HEK293 (cell line): ENCODE results near the gene B3GAT1.

Source experiments
- CTCF ChIA-PET: fragments of 350-600 bp; formaldehyde crosslinking; extraction: SDS; loops from one replicate; lab custom pipeline; 2021; ENCODE audit warnings: antibody characterized with exemption; lab: Yijun Ruan, JAX
- POLR2A ChIA-PET: fragments of 300-600 bp; formaldehyde crosslinking; extraction: SDS; loops from one replicate; lab custom pipeline; 2020; ENCODE audit warnings: antibody characterized with exemption, inconsistent platforms; lab: Yijun Ruan, JAX
- H3K27ac ChIP-seq: fragments of 200-500 bp; sonication (Bioruptor generic); 2 replicates; pipeline ENCODE4 v1.5.1; 2014; ENCODE audit warnings: low read depth, low read length, control low read depth, inconsistent platforms; ENCODE audit errors: extremely low read depth
- H3K36me3 ChIP-seq, 2 experiments: fragments of 200-500 bp in 1 of 2; sonication (Bioruptor generic) in 1 of 2; 1 replicate in 1 of 2; 2 replicates in 1 of 2; pipeline ENCODE4 v1.5.1; 2014 to 2017; ENCODE audit warnings: inconsistent platforms in 2 of 2, low read length in 2 of 2; ENCODE audit not compliant: control insufficient read depth in 2 of 2, insufficient read depth in 1 of 2
- H3K4me1 ChIP-seq: fragments of 200-500 bp; sonication (Bioruptor generic); 2 replicates; pipeline ENCODE4 v1.5.1; 2014; ENCODE audit warnings: mild to moderate bottlenecking, low read length, inconsistent platforms; ENCODE audit not compliant: control insufficient read depth, insufficient read depth
- H3K4me3 ChIP-seq: 2 replicates; pipeline ENCODE4 v1.5.1; 2011; ENCODE audit warnings: low read depth, mild to moderate bottlenecking, control low read depth, low read length, moderate library complexity
- H3K9me3 ChIP-seq: fragments of 200-500 bp; sonication (Bioruptor generic); 2 replicates; pipeline ENCODE4 v1.5.1; 2014; ENCODE audit warnings: low read depth, low read length, inconsistent platforms; ENCODE audit not compliant: control insufficient read depth, insufficient read depth
- GLIS1 ChIP-seq: fragments of 450-650 bp; formaldehyde crosslinking; IDR thresholded peaks from 2 replicates; pipeline ENCODE4 v1.5.1; 2016; ENCODE audit warnings: missing biosample characterization, missing genetic modification characterization
- HOXD13 ChIP-seq: sonication (generic); formaldehyde crosslinking; IDR thresholded peaks from 2 replicates; pipeline ENCODE4 v1.8.0; 2022; ENCODE audit warnings: missing genetic modification reagents, borderline replicate concordance
- SCRT2 ChIP-seq: fragments of 450-650 bp; formaldehyde crosslinking; IDR thresholded peaks from 2 replicates; pipeline ENCODE4 v1.5.1; 2016; ENCODE audit warnings: missing biosample characterization, missing genetic modification characterization
- ZBTB20 ChIP-seq: fragments of 450-650 bp; formaldehyde crosslinking; IDR thresholded peaks from 2 replicates; pipeline ENCODE4 v1.5.1; 2016; ENCODE audit warnings: missing biosample characterization, missing genetic modification characterization
- ZIC2 ChIP-seq: fragments of 450-650 bp; formaldehyde crosslinking; IDR thresholded peaks from 2 replicates; pipeline ENCODE4 v1.5.1; 2016; ENCODE audit warnings: missing biosample characterization, missing genetic modification characterization
- ZNF140 ChIP-seq: fragments of 450-650 bp; formaldehyde crosslinking; IDR thresholded peaks from 2 replicates; pipeline ENCODE4 v1.5.1; 2016; ENCODE audit warnings: missing biosample characterization, missing genetic modification characterization
- ZNF19 ChIP-seq: fragments of 450-650 bp; formaldehyde crosslinking; IDR thresholded peaks from 2 replicates; pipeline ENCODE4; 2016; ENCODE audit warnings: missing biosample characterization, missing genetic modification characterization, low read depth
- ZNF202 ChIP-seq: fragments of 450-650 bp; formaldehyde crosslinking; IDR thresholded peaks from 2 replicates; pipeline ENCODE4 v1.5.1; 2016; ENCODE audit warnings: missing biosample characterization, missing genetic modification characterization, borderline replicate concordance
- ZNF23 ChIP-seq: fragments of 450-650 bp; formaldehyde crosslinking; IDR thresholded peaks from 2 replicates; pipeline ENCODE4 v1.5.1; 2016; ENCODE audit warnings: missing biosample characterization, missing genetic modification characterization, borderline replicate concordance
- ZNF239 ChIP-seq: fragments of 450-650 bp; formaldehyde crosslinking; IDR thresholded peaks from 2 replicates; pipeline ENCODE4 v1.5.1; 2016; ENCODE audit warnings: missing biosample characterization, missing genetic modification characterization
- ZNF266 ChIP-seq: fragments of 450-650 bp; formaldehyde crosslinking; IDR thresholded peaks from 2 replicates; pipeline ENCODE4 v1.5.1; 2016; ENCODE audit warnings: missing biosample characterization, missing genetic modification characterization, low read depth
- ZNF274 ChIP-seq, 2 experiments: fragments of 200-500 bp in 1 of 2; fragments of 450-650 bp in 1 of 2; sonication (Bioruptor generic) in 1 of 2; formaldehyde crosslinking in 1 of 2; IDR thresholded peaks; 2 replicates each; pipeline versions ENCODE4 v1.5.1 to v1.6.1; 2014 to 2016; ENCODE audit warnings: borderline replicate concordance in 1 of 2, inconsistent platforms in 1 of 2, low read length in 1 of 2, missing biosample characterization in 1 of 2, missing genetic modification characterization in 1 of 2
- ZNF302 ChIP-seq: fragments of 450-650 bp; formaldehyde crosslinking; IDR thresholded peaks from 2 replicates; pipeline ENCODE4 v1.5.1; 2016; ENCODE audit warnings: missing biosample characterization, missing genetic modification characterization, low read depth
- ZNF449 ChIP-seq: fragments of 450-650 bp; formaldehyde crosslinking; IDR thresholded peaks from 2 replicates; pipeline ENCODE4 v1.5.1; 2017; ENCODE audit warnings: missing biosample characterization, mild to moderate bottlenecking, missing genetic modification characterization, moderate library complexity
- ZNF473 ChIP-seq: fragments of 450-650 bp; formaldehyde crosslinking; IDR thresholded peaks from 2 replicates; pipeline ENCODE4 v1.5.1; 2017; ENCODE audit warnings: missing biosample characterization, missing genetic modification characterization
- ZNF501 ChIP-seq: fragments of 450-650 bp; formaldehyde crosslinking; IDR thresholded peaks from 2 replicates; pipeline ENCODE4 v1.5.1; 2016; ENCODE audit warnings: missing biosample characterization, missing genetic modification characterization
- ZNF544 ChIP-seq: fragments of 450-650 bp; formaldehyde crosslinking; IDR thresholded peaks from 2 replicates; pipeline ENCODE4 v1.5.0; 2017; ENCODE audit warnings: missing biosample characterization, missing genetic modification characterization
- ZNF585B ChIP-seq: fragments of 450-650 bp; formaldehyde crosslinking; IDR thresholded peaks from 2 replicates; pipeline ENCODE4 v1.5.1; 2016; ENCODE audit warnings: missing biosample characterization, missing genetic modification characterization
- ZNF596 ChIP-seq: fragments of 450-650 bp; IDR thresholded peaks from 2 replicates; pipeline ENCODE4 v1.5.0; 2018; ENCODE audit warnings: missing biosample characterization, mild to moderate bottlenecking, missing genetic modification characterization, moderate library complexity
- ZNF626 ChIP-seq: fragments of 450-650 bp; sonication (Bioruptor Pico); formaldehyde crosslinking; IDR thresholded peaks from 2 replicates; pipeline ENCODE4 v1.5.1; 2018; ENCODE audit warnings: missing biosample characterization, missing genetic modification characterization, inconsistent platforms
- ZNF692 ChIP-seq: fragments of 450-650 bp; formaldehyde crosslinking; IDR thresholded peaks from 2 replicates; pipeline ENCODE4 v1.5.1; 2016; ENCODE audit warnings: missing biosample characterization, missing genetic modification characterization
- ZNF791 ChIP-seq: fragments of 450-650 bp; formaldehyde crosslinking; IDR thresholded peaks from 2 replicates; pipeline ENCODE4 v1.5.1; 2016; ENCODE audit warnings: missing biosample characterization, missing genetic modification characterization
- TF ChIP-seq, protein P1 (sequence below): fragments of 450-650 bp; formaldehyde crosslinking; IDR thresholded peaks from 2 replicates; pipeline ENCODE4 v1.5.1; 2016; ENCODE audit warnings: missing biosample characterization, missing genetic modification characterization

B3GAT1 gene

DNA sequence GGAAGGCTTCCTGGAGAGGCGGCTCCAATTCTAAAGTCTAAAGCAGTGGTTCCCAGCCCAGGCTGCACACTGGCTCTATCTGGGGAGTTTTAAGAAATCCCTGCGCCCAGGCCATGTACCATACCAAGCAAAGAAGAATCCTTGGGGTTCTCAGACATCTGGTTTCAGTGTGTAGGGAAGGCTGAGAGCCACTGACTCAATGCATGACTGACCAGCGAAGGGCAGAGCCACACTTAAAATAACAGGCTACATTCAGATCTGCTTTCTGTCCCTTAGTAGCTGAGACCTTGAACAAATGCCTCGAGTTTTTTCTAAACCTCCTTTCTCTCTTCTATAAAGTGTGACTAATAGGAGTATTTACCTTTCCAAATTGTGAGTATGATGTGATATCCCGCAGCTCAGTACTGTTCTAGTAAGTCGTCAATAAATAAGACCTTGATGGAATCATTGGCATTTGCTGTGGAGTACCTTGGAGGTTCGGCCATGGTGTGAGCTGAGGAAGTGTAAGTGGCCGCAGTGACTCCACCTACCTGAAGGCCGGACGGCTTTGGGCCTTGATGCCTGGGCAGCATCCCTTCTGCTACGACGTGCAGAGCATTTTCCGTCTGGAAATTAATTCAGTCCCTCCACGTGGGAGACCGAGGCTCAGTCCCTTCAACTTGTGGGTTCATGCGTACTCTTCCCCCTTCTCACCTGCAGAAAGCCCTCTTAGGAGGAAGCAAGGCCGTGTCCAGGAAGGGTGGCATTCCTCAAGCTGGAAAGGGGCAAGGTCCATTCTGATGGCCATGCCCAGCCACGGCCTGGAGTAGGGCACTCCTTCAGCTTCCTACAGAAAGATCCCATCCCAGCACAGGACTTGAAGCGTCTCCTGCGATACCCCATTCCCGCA, 55.1 kb downstream of the B3GAT1 start (continued):
- no peak for TF ChIP-seq ZNF501 (tag by site-specific recombination)
- no peak for TF ChIP-seq ZNF302 (tag by site-specific recombination)
- TF ChIP-seq ZNF596 (tag by site-specific recombination), result no peak
- TF ChIP-seq, protein P1, sequence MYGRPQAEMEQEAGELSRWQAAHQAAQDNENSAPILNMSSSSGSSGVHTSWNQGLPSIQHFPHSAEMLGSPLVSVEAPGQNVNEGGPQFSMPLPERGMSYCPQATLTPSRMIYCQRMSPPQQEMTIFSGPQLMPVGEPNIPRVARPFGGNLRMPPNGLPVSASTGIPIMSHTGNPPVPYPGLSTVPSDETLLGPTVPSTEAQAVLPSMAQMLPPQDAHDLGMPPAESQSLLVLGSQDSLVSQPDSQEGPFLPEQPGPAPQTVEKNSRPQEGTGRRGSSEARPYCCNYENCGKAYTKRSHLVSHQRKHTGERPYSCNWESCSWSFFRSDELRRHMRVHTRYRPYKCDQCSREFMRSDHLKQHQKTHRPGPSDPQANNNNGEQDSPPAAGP (tag by site-specific recombination), result no peak
- no peak for TF ChIP-seq ZIC2 (tag by site-specific recombination)
- TF ChIP-seq ZNF626 (tag by site-specific recombination), result no peak
- no peak for TF ChIP-seq ZNF473 (tag by site-specific recombination)
- TF ChIP-seq ZNF544, result no peak
- no peak for TF ChIP-seq ZNF791 (tag by site-specific recombination)

GRCh38 chr11:134355656-134356055, 56.4 kb downstream of the B3GAT1 start:
- Histone ChIP-seq H3K9me3 (no peaks in the 10 kb centered on the region), H3K27ac (no peak overlapping the region), H3K36me3 (peaks cover 0 to 14% of the 10 kb centered on the region in 2 experiments; a peak in 2 of 3 replicates), H3K4me1 (no peaks in the 10 kb centered on the region), H3K4me3 (no peak overlapping the region)
- TF ChIP-seq ZNF239 (tag by site-specific recombination) (no peak), ZBTB20 (tag by site-specific recombination) (no peak), ZNF449 (tag by site-specific recombination) (no peak), ZNF501 (tag by site-specific recombination) (no peak), HOXD13 (CRISPR knock-in tag) (no peak), ZNF692 (no peak), ZNF202 (no peak), GLIS1 (tag by site-specific recombination) (no peak), ZNF585B (tag by site-specific recombination) (no peak), ZNF140 (no peak), ZNF23 (tag by site-specific recombination) (no peak), ZNF266 (no peak), ZNF274 (IDR thresholded peaks at IDR 0.05; ENCODE audit: low read length) (no peak), ZNF274 (tag by site-specific recombination; IDR thresholded peaks at IDR 0.05; ENCODE audit: borderline replicate concordance) (no peak), ZNF19 (tag by site-specific recombination) (no peak), SCRT2 (no peak)
- ChIA-PET CTCF (interaction anchor here (0.6 to 0.7 kb wide), 2 partner anchors 113 to 460 kb away, joined by 3 read pairs; no protein-coding TSS in a partner anchor), POLR2A (no interaction called here)
